HG03066 (cell line): ENCODE measurements around the gene RNF214.
"Not testable (repeated sequence)": the region's sequence is repeated elsewhere in the genome, so short reads cannot be mapped to it uniquely, and the experiment has no call there.

Experiments used
- ATAC-seq: cut with Tn5 transposase; IDR thresholded peaks from one replicate; pipeline ENCODE4 v1.9.1; 2021; ENCODE audit warnings: low read depth; ENCODE audit not compliant: unreplicated experiment

The RNF214 gene

GRCh38 chr11:117197516-117198456 lies 34.7 kb upstream of the RNF214 start:
- no peak for ATAC-seq

- no peak for ATAC-seq
These were observed 33.9 kb upstream of the RNF214 start for GRCh38 chr11:117198613-117199012.

GRCh38 chr11:117199053-117199915 lies 33.2 kb upstream of the RNF214 start, which contains the start of gene TAGLN:
Gene TAGLN, plus strand, starts transcription at chr11:117199370. Its CDS starts 3,644 bp downstream, at chr11:117203014.
- ATAC-seq = no peak

GRCh38 chr11:117199916-117200812 lies 32.3 kb upstream of the RNF214 start:
- ATAC-seq = no peak

GRCh38 chr11:117200813-117201657 lies 31.4 kb upstream of the RNF214 start:
- ATAC-seq = no peak

- no peak for ATAC-seq
These were observed 30.7 kb upstream of the RNF214 start for GRCh38 chr11:117201658-117202305.

GRCh38 chr11:117202386-117203068 lies 29.9 kb upstream of the RNF214 start:
- no peak for ATAC-seq

GRCh38 chr11:117203069-117203407 lies 29.4 kb upstream of the RNF214 start:
- no peak for ATAC-seq

- no peak for ATAC-seq
These were observed 28.0 kb upstream of the RNF214 start for GRCh38 chr11:117204283-117205080.

- no peak for ATAC-seq
These were observed 27.2 kb upstream of the RNF214 start for GRCh38 chr11:117205211-117205818.

- not testable (repeated sequence) for ATAC-seq
These were observed 26.4 kb upstream of the RNF214 start for GRCh38 chr11:117206111-117206510.

- ATAC-seq = not testable (repeated sequence)
These were observed 25.6 kb upstream of the RNF214 start for GRCh38 chr11:117206859-117207258.

- not testable (repeated sequence) for ATAC-seq
These were observed 25.0 kb upstream of the RNF214 start for GRCh38 chr11:117207481-117207880.

GRCh38 chr11:117208710-117209109 lies 23.8 kb upstream of the RNF214 start:
- not testable (repeated sequence) for ATAC-seq

GRCh38 chr11:117209351-117210125 lies 22.9 kb upstream of the RNF214 start:
- not testable (repeated sequence) for ATAC-seq

- ATAC-seq = no peak
These were observed 21.9 kb upstream of the RNF214 start for GRCh38 chr11:117210620-117211019.
